ENCODE results near the gene AK5. TPM values are rescaled to one million over a fixed set of nuclear protein-coding genes. Genes with fewer than 3 reads are reported as not detected.

Gene AK5
- total RNA-seq, 6 experiments from 2014 or later, result 51.9 to 77.6 (median 70.8) TPM

- peaks cover 28% of the 10 kb centered on the region for H3K4me1 Mint-ChIP-seq (ENCODE audit: low read depth)
- no peaks in the 10 kb centered on the region for H3K27me3 Mint-ChIP-seq (ENCODE audit: insufficient read depth)
These were observed 193.8 kb downstream of the AK5 start for GRCh38 chr1:77475641-77476040.

GRCh38 chr1:77476475-77476874 lies 194.7 kb downstream of the AK5 start:
- H3K4me3 Mint-ChIP-seq, result no peak overlapping the region
- H3K36me3 Mint-ChIP-seq (ENCODE audit: low read depth), result peaks cover 40% of the 10 kb centered on the region
- H3K27ac Mint-ChIP-seq, result no peak overlapping the region; the same call in 1 of the 2 replicates
- peaks cover 28% of the 10 kb centered on the region for H3K4me1 Mint-ChIP-seq (ENCODE audit: low read depth)
- no peak for TF ChIP-seq CTCF (IDR thresholded peaks at IDR 0.05)
- DNase-seq, result no peak
- no peaks in the 10 kb centered on the region for H3K27me3 Mint-ChIP-seq (ENCODE audit: insufficient read depth)
- H3K9me3 Mint-ChIP-seq, result no peaks in the 10 kb centered on the region; the same call in 1 of the 2 replicates

More at GRCh38 chr1:77475641-77476040, 193.8 kb downstream of the AK5 start:
- Mint-ChIP-seq H3K27ac (peak overlapping the region; percentile 29; the same call in 1 of the 2 replicates), H3K9me3 (no peaks in the 10 kb centered on the region; the same call in 1 of the 2 replicates), H3K4me3 (no peak overlapping the region), H3K36me3 (ENCODE audit: low read depth) (peaks cover 34% of the 10 kb centered on the region)
- TF ChIP-seq CTCF (IDR thresholded peaks at IDR 0.05), result no peak
- no peak for DNase-seq

- Mint-ChIP-seq H3K4me1 (ENCODE audit: low read depth) (peaks cover 17% of the 10 kb centered on the region), H3K36me3 (ENCODE audit: low read depth) (peaks cover 29% of the 10 kb centered on the region), H3K9me3 (no peaks in the 10 kb centered on the region), H3K4me3 (no peak overlapping the region), H3K27me3 (ENCODE audit: insufficient read depth) (no peaks in the 10 kb centered on the region), H3K27ac (no peak overlapping the region)
- no peak for TF ChIP-seq CTCF (IDR thresholded peaks at IDR 0.05)
- DNase-seq, result no peak
These were observed 202.5 kb downstream of the AK5 start for GRCh38 chr1:77484334-77484733.

GRCh38 chr1:77484926-77485325 lies 203.1 kb downstream of the AK5 start:
- H3K27me3 Mint-ChIP-seq (ENCODE audit: insufficient read depth), result no peaks in the 10 kb centered on the region
- peak overlapping the region; percentile 60 for H3K27ac Mint-ChIP-seq
- TF ChIP-seq CTCF (IDR thresholded peaks at IDR 0.05), result no peak
- peaks cover 23% of the 10 kb centered on the region for H3K4me1 Mint-ChIP-seq (ENCODE audit: low read depth)
- no peaks in the 10 kb centered on the region for H3K9me3 Mint-ChIP-seq
- no peak for DNase-seq
- peaks cover 30% of the 10 kb centered on the region for H3K36me3 Mint-ChIP-seq (ENCODE audit: low read depth)
- no peak overlapping the region for H3K4me3 Mint-ChIP-seq

GRCh38 chr1:77487631-77488030 lies 205.8 kb downstream of the AK5 start:
- DNase-seq, result no peak
- no peak overlapping the region for H3K4me3 Mint-ChIP-seq
- no peak for TF ChIP-seq CTCF (IDR thresholded peaks at IDR 0.05)
- no peaks in the 10 kb centered on the region for H3K9me3 Mint-ChIP-seq
- peaks cover 28% of the 10 kb centered on the region for H3K4me1 Mint-ChIP-seq (ENCODE audit: low read depth)
- no peaks in the 10 kb centered on the region for H3K27me3 Mint-ChIP-seq (ENCODE audit: insufficient read depth)
- no peak overlapping the region for H3K27ac Mint-ChIP-seq
- peaks cover 23% of the 10 kb centered on the region for H3K36me3 Mint-ChIP-seq (ENCODE audit: low read depth)

- Mint-ChIP-seq H3K36me3 (ENCODE audit: low read depth) (peaks cover 19% of the 10 kb centered on the region), H3K27me3 (ENCODE audit: insufficient read depth) (no peaks in the 10 kb centered on the region), H3K4me3 (no peak overlapping the region), H3K4me1 (ENCODE audit: low read depth) (peaks cover 22% of the 10 kb centered on the region), H3K9me3 (no peaks in the 10 kb centered on the region), H3K27ac (peak overlapping the region; percentile 54)
- TF ChIP-seq CTCF (IDR thresholded peaks at IDR 0.05), result no peak
- peak; percentile 63 for DNase-seq
These were observed 208.1 kb downstream of the AK5 start for GRCh38 chr1:77489910-77490309.

Data from HFFc6 (cell line).